Epidermal melanocyte (primary cell): ENCODE results near the gene KRT9.

ENCODE experiments used
- DNase-seq: peaks from one replicate; pipeline ENCODE4 v3.0.0; 2011; ENCODE audit warnings: low spot score; ENCODE audit not compliant: insufficient read length

Gene KRT9

DNA sequence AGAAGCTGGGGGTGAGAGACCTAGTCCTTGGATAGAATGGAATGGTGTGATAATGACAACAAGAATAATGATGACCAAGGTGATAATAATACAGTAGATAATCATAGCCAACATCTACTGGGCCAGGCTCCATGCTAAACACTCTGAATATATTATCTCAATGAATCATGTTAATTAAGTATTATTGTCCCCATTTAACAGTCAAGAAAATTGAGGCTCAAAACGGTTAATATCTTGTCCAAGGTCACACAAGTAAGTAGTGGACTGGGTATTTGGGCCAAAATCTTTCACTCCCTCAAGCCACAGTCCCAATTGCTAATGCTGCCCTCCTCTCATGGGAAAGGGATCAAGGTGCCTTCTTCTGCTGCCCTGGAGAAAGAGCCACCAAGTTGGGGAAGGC lies 39.9 kb downstream of the KRT9 start:
- no peak for DNase-seq

DNA sequence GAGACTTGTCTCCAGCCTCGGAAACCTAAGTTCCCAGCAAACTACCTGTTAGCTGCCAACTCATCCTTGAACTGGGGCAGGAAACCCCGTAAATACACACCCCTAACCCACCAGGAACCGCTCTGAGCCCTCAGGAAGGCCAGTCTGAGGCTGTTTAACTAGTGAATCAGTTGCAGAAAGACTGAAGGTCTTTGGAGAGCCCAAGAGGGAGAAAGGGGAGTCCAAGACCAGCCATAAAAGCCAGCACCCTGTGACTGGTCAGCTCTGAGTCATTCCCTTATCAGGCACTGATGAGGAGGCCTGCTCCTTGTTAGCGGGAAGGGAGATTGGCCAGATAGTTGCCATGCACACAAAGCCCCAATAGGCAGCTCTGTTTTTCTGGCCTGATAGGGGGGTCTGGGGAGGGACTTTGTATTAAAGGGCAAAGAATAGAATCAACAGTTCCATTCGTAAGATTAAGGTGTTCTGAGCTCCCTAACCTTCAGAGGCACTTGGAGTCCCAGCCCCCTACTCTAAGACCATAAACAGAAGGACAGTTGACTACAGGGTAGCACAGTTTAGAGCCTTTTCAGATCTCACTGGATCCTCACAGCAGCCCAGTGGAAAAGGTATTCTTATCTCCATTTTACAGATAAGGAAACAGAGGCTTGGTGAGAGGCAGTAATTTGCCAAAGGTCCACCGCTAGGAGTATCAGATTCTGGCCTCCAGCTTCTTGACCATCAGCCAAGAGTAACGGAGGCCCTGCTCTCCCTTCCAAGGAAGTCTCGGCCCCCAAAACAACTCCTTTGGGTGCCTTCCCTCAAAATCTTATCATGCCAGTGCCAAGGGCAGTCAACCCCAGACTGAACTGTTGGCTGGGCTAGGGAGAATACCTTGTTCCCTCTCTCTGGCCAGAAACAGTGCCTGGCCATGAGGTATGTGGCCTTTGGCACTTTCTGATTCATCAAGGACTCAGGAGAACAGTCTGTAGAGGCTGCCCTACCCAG lies 41.5 kb downstream of the KRT9 start:
- no peak for DNase-seq

- no peak for DNase-seq
Observed at GRCh38 chr17:41529491-41529915, 42.4 kb downstream of the KRT9 start.

- DNase-seq = no peak
Observed at GRCh38 chr17:41528959-41529353, 42.9 kb downstream of the KRT9 start.

DNA sequence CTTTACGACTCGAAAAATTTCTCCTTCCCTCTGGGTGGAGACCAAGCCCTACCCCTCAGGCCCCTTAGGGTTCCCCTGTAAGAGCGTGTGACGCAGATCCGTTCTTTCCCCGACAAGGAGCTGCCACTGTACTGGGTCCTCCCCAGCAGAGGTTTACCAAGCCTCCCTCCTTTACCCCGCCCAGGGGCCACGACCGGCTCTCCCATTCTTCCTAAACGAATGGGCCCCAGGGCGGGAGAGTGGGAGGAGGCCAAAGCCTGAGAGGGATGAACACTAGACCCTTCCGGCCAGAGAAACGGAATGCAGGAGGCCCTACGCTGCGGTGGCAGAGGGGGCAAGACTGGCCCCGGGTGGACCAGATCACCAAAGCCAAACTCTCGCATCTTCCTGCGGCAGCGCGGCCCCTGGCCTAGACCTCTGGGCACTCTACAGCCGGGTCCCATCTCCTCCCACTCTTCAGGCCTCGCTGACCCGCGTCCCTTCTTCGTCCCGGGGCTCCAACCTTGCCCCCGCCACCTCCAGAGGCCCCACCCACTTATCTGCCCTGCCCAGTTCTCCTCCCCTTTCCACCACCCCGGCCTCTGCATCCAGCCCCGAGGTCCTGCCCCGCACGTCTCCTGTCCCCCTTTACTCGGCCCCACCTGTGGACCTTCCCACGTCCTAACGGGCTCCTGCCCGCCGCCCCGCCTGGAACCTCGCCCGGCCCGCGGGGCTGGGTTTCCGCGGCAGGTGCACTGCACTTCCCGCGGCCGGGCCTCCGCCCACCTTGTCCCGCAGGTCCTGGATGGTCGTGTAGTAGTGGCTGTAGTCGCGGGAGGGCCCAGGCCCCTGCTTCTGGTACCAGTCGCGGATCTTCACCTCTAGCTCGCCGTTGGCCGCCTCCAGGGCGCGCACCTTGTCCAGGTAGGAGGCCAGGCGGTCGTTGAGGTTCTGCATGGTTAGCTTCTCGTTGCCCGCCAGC lies 44.5 kb downstream of the KRT9 start:
- DNase-seq = no peak

- no peak for DNase-seq
Observed at GRCh38 chr17:41524261-41524660, 47.6 kb downstream of the KRT9 start.

DNA sequence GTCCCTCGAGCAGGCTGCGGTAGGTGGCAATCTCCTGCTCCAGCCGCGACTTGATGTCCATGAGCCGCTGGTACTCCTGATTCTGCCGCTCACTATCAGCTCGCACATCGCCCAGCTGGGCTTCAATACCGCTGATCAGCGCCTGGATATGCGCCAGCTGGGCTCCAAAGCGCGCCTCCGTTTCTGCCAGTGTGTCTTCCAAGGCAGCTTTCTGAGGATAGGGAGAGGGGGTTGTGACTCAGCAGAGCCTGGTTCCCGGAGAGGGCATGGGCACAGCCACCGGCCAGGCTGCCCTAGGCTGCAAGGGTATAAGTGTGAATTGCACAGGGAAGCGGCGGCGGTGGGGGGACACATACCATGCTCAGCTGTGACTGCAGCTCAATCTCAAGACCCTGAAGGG lies 48.1 kb downstream of the KRT9 start:
- DNase-seq = no peak

- no peak for DNase-seq
Observed at GRCh38 chr17:41523225-41523593, 48.6 kb downstream of the KRT9 start.

GRCh38 chr17:41522301-41523224 lies 49.3 kb downstream of the KRT9 start:
- DNase-seq = no peak

DNA sequence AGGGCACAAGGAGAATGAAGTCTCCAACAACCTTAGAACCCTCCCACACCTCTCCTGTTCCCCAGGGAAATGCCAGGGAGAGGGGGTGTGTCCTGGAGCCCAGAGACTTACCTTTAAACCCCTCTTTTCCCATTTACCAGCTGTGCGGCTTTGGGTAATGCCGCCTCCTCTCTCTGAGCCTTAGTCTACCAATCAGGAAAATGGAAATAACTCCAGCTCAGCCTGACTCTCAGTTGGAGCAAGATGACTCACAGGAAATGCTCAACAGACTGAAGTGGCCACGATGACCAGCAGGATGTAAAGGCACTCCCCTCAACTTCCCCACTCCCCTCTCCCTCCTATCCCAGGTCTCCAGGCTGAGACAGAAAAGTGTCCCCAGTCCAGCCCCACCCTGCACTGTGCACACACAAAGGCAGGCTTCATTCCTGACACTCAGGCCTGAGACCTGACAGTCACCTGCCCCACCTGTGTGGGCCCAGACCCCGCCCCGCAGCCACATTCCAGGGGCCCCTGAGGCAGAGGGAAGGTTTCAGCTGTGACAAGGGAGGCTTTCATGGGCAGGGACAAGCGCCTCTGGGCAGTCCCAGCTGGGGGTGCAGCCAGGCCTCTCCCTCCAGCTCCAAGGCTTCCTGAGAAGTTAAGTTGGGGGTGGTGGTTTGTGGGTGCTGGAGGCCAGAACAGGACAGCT lies 50.1 kb downstream of the KRT9 start:
- DNase-seq = no peak

GRCh38 chr17:41520821-41521521 lies 50.9 kb downstream of the KRT9 start:
- DNase-seq = no peak

- no peak for DNase-seq
Observed at GRCh38 chr17:41519501-41520224, 52.2 kb downstream of the KRT9 start.

DNA sequence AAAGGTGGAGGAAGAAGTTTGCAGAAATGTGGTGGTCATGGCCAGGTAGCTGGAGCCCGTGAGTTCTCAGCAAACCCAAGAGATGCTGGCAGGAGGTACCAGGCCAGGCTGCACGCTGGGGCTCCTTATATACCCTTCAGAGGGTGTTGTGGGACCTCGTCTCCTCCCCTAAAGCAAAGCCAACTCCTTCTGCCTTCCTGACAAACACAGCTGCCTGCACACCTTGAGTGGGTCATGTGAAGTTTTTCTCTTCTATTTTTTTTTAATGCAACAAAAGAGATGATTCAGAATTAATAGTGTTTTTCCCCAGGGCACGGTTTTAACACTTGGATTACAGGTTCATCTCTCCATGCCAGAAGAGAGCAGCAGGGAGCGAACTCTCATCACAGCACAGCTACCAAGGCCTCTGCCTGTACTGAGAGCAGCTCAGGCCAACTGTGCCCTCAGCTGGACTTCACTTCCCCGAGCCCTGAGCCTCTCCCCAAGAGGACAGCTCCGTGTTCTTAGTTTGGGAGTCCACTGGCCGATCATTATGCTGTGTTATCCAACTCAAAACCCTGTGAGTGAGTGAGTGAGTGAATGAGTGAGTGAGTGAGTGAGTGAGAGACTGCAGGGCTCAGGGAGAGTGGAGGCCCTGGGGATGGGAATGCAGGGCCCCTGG lies 52.9 kb downstream of the KRT9 start, which contains the start of gene KRT15:
KRT15 (minus strand) TSS at position 102 of the 661 bp plus-strand sequence; CDS start at position 39, 63 bp downstream.
- DNase-seq = no peak

GRCh38 chr17:41518031-41518430 lies 53.8 kb downstream of the KRT9 start:
- DNase-seq = no peak

- DNase-seq = no peak
Observed at GRCh38 chr17:41516830-41517283, 55.0 kb downstream of the KRT9 start.

- DNase-seq = no peak
Observed at GRCh38 chr17:41516147-41516829, 55.6 kb downstream of the KRT9 start.
